ENCODE results near the gene FST. TPM values are rescaled to one million over a fixed set of nuclear protein-coding genes. Genes with fewer than 3 reads are reported as not detected.

Gene FST
- total and polyA plus RNA-seq, 11 donors, result 0.22 to 4.8 (median 2.0) TPM

- 93 to 100% (median 95%) methylated on average over 1 of the region's 1 CpG for WGBS, 4 donors
- intact Hi-C loops (cut with DNase I), result loop anchor here in 5 of 10 donors (5.0 to 10.0 kb wide), 3 partner anchors 75 to 497 kb away; partner anchors contain the start of gene NDUFS4 (in 1 of the 5)
- H3K9me3 ChIP-seq, result no peaks in the 10 kb centered on the region
- DNase-seq, result no peak
- H3K27ac ChIP-seq, result no peak overlapping the region
- peaks cover 0 to 20% (median 0%) of the 10 kb centered on the region in 12 donors for H3K4me1 ChIP-seq
- no peak for TF ChIP-seq POLR2A (IDR thresholded peaks at IDR 0.05)
- no peak for ATAC-seq
- peaks cover 0 to 6% (median 0%) of the 10 kb centered on the region in 9 donors for H3K36me3 ChIP-seq
- H3K27me3 ChIP-seq, result peaks cover 0 to 3% (median 0%) of the 10 kb centered on the region in 9 donors
- H3K4me3 ChIP-seq, result no peak overlapping the region
Observed at GRCh38 chr5:53487436-53487835, 7.0 kb downstream of the FST start.

GRCh38 chr5:53488195-53488722, 7.8 kb downstream of the FST start:
- no peak for DNase-seq
- intact Hi-C loops (cut with DNase I), result loop anchor here in 5 of 10 donors (5.0 to 10.0 kb wide), 3 partner anchors 74 to 497 kb away; partner anchors contain the start of gene NDUFS4 (in 1 of the 5)
- Histone ChIP-seq H3K4me3 (no peak overlapping the region), H3K27ac (no peak overlapping the region), H3K4me1 (peaks cover 0 to 12% (median 0%) of the 10 kb centered on the region in 12 donors), H3K36me3 (peaks cover 0 to 6% (median 0%) of the 10 kb centered on the region in 9 donors), H3K27me3 (peaks cover 0 to 3% (median 0%) of the 10 kb centered on the region in 9 donors), H3K9me3 (no peaks in the 10 kb centered on the region)
- no peak for TF ChIP-seq POLR2A (IDR thresholded peaks at IDR 0.05)
- TF ChIP-seq, protein P1, sequence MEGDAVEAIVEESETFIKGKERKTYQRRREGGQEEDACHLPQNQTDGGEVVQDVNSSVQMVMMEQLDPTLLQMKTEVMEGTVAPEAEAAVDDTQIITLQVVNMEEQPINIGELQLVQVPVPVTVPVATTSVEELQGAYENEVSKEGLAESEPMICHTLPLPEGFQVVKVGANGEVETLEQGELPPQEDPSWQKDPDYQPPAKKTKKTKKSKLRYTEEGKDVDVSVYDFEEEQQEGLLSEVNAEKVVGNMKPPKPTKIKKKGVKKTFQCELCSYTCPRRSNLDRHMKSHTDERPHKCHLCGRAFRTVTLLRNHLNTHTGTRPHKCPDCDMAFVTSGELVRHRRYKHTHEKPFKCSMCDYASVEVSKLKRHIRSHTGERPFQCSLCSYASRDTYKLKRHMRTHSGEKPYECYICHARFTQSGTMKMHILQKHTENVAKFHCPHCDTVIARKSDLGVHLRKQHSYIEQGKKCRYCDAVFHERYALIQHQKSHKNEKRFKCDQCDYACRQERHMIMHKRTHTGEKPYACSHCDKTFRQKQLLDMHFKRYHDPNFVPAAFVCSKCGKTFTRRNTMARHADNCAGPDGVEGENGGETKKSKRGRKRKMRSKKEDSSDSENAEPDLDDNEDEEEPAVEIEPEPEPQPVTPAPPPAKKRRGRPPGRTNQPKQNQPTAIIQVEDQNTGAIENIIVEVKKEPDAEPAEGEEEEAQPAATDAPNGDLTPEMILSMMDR (IDR thresholded peaks at IDR 0.05), result no peak
- WGBS, 4 donors, result 55 to 64% (median 63%) methylated on average over 8 of the region's 8 CpGs
- no peak for ATAC-seq

DNA sequence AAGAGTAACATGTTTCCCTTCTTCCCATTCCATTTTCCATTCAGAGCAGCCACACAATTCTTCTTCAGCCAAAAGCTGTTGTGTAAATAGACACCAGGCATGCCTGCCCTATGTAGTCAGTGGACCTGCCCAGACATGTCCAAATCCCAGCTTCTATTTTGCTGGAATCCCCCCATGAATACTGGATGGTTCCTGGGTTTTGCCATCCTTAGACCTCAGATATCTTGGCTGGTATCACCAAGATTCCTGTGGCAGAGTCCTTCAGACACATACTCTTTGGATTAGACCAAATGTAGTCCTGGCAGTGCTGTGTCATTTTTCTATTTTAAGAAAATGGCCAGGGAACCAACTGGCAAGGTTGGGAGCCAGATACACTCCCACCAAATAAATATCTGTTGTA, 10.3 kb downstream of the FST start:
- ATAC-seq (peak; percentile 26 to 86 (median 80)), DNase-seq (no peak)
- Histone ChIP-seq H3K4me1 (peaks cover 0 to 12% (median 0%) of the 10 kb centered on the region in 12 donors), H3K9me3 (peaks cover 0 to 4% (median 0%) of the 10 kb centered on the region in 12 donors), H3K36me3 (no peaks in the 10 kb centered on the region), H3K27me3 (peaks cover 0 to 3% (median 0%) of the 10 kb centered on the region in 9 donors), H3K27ac (peak overlapping the region in 2 of 12 donors; percentile 12 to 16), H3K4me3 (no peak overlapping the region)
- TF ChIP-seq POLR2A (IDR thresholded peaks at IDR 0.05), result no peak
- intact Hi-C loops (cut with DNase I), result no loop called here

- H3K4me1 ChIP-seq, result no peaks in the 10 kb centered on the region
- TF ChIP-seq, protein P1 (IDR thresholded peaks at IDR 0.05), result no peak
- TF ChIP-seq POLR2A (IDR thresholded peaks at IDR 0.05), result no peak
- H3K27ac ChIP-seq, result no peak overlapping the region
- peaks cover 0 to 3% (median 0%) of the 10 kb centered on the region in 12 donors for H3K9me3 ChIP-seq
- intact Hi-C loops (cut with DNase I), result no loop called here
- WGBS, 4 donors, result 35 to 47% (median 36%) methylated on average over 2 of the region's 2 CpGs
- H3K36me3 ChIP-seq, result no peaks in the 10 kb centered on the region
- no peak overlapping the region for H3K4me3 ChIP-seq
- ATAC-seq (no peak), DNase-seq (no peak)
- peaks cover 0 to 3% (median 0%) of the 10 kb centered on the region in 9 donors for H3K27me3 ChIP-seq
Observed at GRCh38 chr5:53501054-53501453, 20.6 kb downstream of the FST start.

GRCh38 chr5:53503562-53504218, 23.3 kb downstream of the FST start:
- no peak overlapping the region for H3K4me3 ChIP-seq
- no peaks in the 10 kb centered on the region for H3K36me3 ChIP-seq
- WGBS, 4 donors, result 39 to 58% (median 47%) methylated on average over 3 of the region's 3 CpGs
- peaks cover 0 to 3% (median 0%) of the 10 kb centered on the region in 9 donors for H3K27me3 ChIP-seq
- peaks cover 0 to 10% (median 0%) of the 10 kb centered on the region in 12 donors for H3K9me3 ChIP-seq
- DNase-seq (no peak), ATAC-seq (peak in 1 of 4 donors; percentile 29)
- H3K4me1 ChIP-seq, result no peaks in the 10 kb centered on the region
- TF ChIP-seq POLR2A (IDR thresholded peaks at IDR 0.05), result no peak
- TF ChIP-seq, protein P1 (IDR thresholded peaks at IDR 0.05), result no peak
- intact Hi-C loops (cut with DNase I), result no loop called here
- H3K27ac ChIP-seq, result no peak overlapping the region
